GM10847 (cell line): Measurements from ENCODE around the gene PSMD9.

Experiments
- POLR2A ChIP-seq: IDR thresholded peaks from 2 replicates; pipeline ENCODE4 v1.6.1; 2011; ENCODE audit not compliant: insufficient read length; ENCODE audit errors: extremely low read depth

Gene PSMD9

GRCh38 chr12:121961195-121961879 lies 72.7 kb downstream of the PSMD9 start:
- no peak for TF ChIP-seq POLR2A

- TF ChIP-seq POLR2A = no peak
Observed at GRCh38 chr12:121963341-121964018, 74.9 kb downstream of the PSMD9 start.

GRCh38 chr12:121964813-121965643 lies 76.4 kb downstream of the PSMD9 start:
- TF ChIP-seq POLR2A = no peak

- TF ChIP-seq POLR2A = no peak
Observed at GRCh38 chr12:121966959-121967358, 78.4 kb downstream of the PSMD9 start.
